Duodenal mucosa (tissue), 2 donors: Measurements from ENCODE around the gene NAALADL2.

Experiments
- H3K27ac ChIP-seq: one replicate; pipeline ENCODE4 v1.7.0; 2013; ENCODE audit warnings: low read depth, low read length
- H3K27me3 ChIP-seq, 2 donors: one replicate each; pipeline ENCODE4 v1.7.0; 2013; ENCODE audit warnings: low read length in 2 of 2, control low read depth in 1 of 2; ENCODE audit not compliant: insufficient read depth in 2 of 2, control insufficient read depth in 1 of 2
- H3K36me3 ChIP-seq, 2 donors: one replicate each; pipeline ENCODE4 v1.7.0; 2013; ENCODE audit warnings: low read length in 2 of 2, control low read depth in 1 of 2; ENCODE audit not compliant: insufficient read depth in 2 of 2, control insufficient read depth in 1 of 2
- H3K4me1 ChIP-seq, 2 donors: one replicate each; pipeline ENCODE4 v1.7.0; 2013; ENCODE audit warnings: low read length in 2 of 2, control low read depth in 1 of 2; ENCODE audit not compliant: insufficient read depth in 2 of 2, control insufficient read depth in 1 of 2
- H3K4me3 ChIP-seq, 2 donors: one replicate each; pipeline ENCODE4 v1.7.0; 2013; ENCODE audit warnings: low read length in 2 of 2, low read depth in 1 of 2
- H3K9ac ChIP-seq, 2 donors: one replicate each; pipeline ENCODE4 v1.7.0; 2013; ENCODE audit warnings: low read length in 2 of 2, low read depth in 1 of 2
- H3K9me3 ChIP-seq, 2 donors: one replicate each; pipeline ENCODE4 v1.7.0; 2013; ENCODE audit warnings: low read length in 2 of 2, control low read depth in 1 of 2; ENCODE audit not compliant: control insufficient read depth in 1 of 2

NAALADL2 gene

GRCh38 chr3:175585898-175586297 lies 726.8 kb downstream of the NAALADL2 start:
- no peaks in the 10 kb centered on the region for H3K36me3 ChIP-seq
- H3K4me1 ChIP-seq: no peaks in the 10 kb centered on the region
- no peaks in the 10 kb centered on the region for H3K9me3 ChIP-seq

DNA sequence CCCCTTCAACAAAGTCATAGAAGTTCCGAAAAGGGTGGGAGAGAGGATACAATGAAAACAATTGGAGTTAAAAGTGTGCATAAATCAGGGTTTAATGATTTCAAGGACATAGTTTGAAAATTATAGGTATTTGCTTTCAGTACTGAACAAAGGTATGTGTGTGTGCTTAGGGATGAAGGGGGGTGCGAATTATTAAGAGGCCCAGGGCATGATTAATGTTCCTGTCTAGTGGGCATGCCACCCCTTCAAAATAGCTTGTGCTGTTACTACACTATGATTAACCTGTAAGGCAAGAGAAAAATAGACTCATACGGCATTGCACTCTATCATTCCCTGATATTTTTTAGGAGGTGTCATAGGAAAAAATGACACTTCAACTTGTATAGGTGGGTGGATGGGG lies 731.6 kb downstream of the NAALADL2 start:
- no peaks in the 10 kb centered on the region for H3K27me3 ChIP-seq
- H3K36me3 ChIP-seq: no peaks in the 10 kb centered on the region
- H3K27ac ChIP-seq: no peak overlapping the region
- no peak overlapping the region for H3K4me3 ChIP-seq
- H3K4me1 ChIP-seq: no peaks in the 10 kb centered on the region
- H3K9ac ChIP-seq: no peak overlapping the region
- H3K9me3 ChIP-seq: no peaks in the 10 kb centered on the region

More at GRCh38 chr3:175585898-175586297, 726.8 kb downstream of the NAALADL2 start:
- H3K4me3 ChIP-seq: no peak overlapping the region
- no peaks in the 10 kb centered on the region for H3K27me3 ChIP-seq
- H3K9ac ChIP-seq: no peak overlapping the region
- H3K27ac ChIP-seq: no peak overlapping the region

DNA sequence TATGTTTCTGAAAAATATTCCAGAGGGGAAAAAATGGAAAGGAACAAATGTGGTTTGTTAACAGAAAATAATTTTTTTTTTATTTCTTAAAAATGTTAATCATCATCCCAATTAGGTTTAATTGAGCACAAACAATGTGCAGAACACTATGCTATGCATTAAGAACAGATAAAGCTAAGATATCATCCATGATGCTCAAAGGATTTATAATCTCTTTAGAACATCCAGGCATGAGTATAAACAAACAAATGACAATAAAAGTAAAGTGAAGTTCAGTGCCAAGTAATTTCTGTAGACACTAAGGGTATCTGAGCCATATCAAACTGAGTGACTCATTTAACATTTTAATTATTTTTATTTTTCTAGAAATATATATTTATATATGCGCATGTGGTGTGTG lies 732.2 kb downstream of the NAALADL2 start:
- Histone ChIP-seq H3K36me3 (no peaks in the 10 kb centered on the region), H3K4me3 (no peak overlapping the region), H3K27ac (no peak overlapping the region), H3K9me3 (no peaks in the 10 kb centered on the region), H3K4me1 (no peaks in the 10 kb centered on the region), H3K27me3 (no peaks in the 10 kb centered on the region), H3K9ac (no peak overlapping the region)

DNA sequence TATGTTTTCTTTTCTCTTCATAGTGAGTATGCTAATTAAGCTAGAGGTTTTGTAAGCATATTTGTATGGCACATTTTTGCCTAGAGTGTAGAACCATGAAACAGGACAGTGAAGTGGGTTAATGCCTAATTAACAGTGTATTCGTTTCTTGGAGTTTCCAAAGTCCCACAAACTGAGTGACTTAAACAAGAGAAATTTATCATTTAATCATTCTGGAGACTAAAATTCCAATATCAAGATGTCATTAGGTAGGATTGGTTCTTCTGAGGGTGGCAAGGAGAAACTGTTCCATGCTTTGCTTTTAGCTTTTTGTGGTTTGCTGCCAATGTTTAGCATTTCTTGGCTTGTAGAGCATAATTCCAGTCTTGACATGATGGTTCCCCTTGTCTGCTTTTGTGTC lies 734.2 kb downstream of the NAALADL2 start:
- H3K4me1 ChIP-seq: no peaks in the 10 kb centered on the region
- no peaks in the 10 kb centered on the region for H3K27me3 ChIP-seq
- no peak overlapping the region for H3K27ac ChIP-seq
- H3K36me3 ChIP-seq: no peaks in the 10 kb centered on the region
- H3K9me3 ChIP-seq: no peaks in the 10 kb centered on the region
- H3K4me3 ChIP-seq: no peak overlapping the region
- no peak overlapping the region for H3K9ac ChIP-seq

GRCh38 chr3:175598740-175599139 lies 739.6 kb downstream of the NAALADL2 start:
- no peaks in the 10 kb centered on the region for H3K27me3 ChIP-seq
- no peaks in the 10 kb centered on the region for H3K9me3 ChIP-seq
- no peak overlapping the region for H3K9ac ChIP-seq
- H3K4me3 ChIP-seq: no peak overlapping the region
- no peaks in the 10 kb centered on the region for H3K36me3 ChIP-seq
- H3K4me1 ChIP-seq: no peaks in the 10 kb centered on the region
- no peak overlapping the region for H3K27ac ChIP-seq

GRCh38 chr3:175601521-175601920 lies 742.4 kb downstream of the NAALADL2 start:
- Histone ChIP-seq H3K27me3 (no peaks in the 10 kb centered on the region), H3K4me1 (no peaks in the 10 kb centered on the region), H3K27ac (no peak overlapping the region), H3K9ac (no peak overlapping the region), H3K36me3 (no peaks in the 10 kb centered on the region), H3K9me3 (no peaks in the 10 kb centered on the region), H3K4me3 (no peak overlapping the region)

- Histone ChIP-seq H3K27me3 (no peaks in the 10 kb centered on the region), H3K9me3 (no peaks in the 10 kb centered on the region), H3K4me1 (no peaks in the 10 kb centered on the region), H3K27ac (no peak overlapping the region), H3K36me3 (no peaks in the 10 kb centered on the region), H3K4me3 (no peak overlapping the region), H3K9ac (no peak overlapping the region)
Observed at GRCh38 chr3:175605851-175606250, 746.7 kb downstream of the NAALADL2 start.

- no peak overlapping the region for H3K9ac ChIP-seq
- H3K9me3 ChIP-seq: no peaks in the 10 kb centered on the region
- no peaks in the 10 kb centered on the region for H3K27me3 ChIP-seq
- no peak overlapping the region for H3K27ac ChIP-seq
- no peaks in the 10 kb centered on the region for H3K36me3 ChIP-seq
- no peak overlapping the region for H3K4me3 ChIP-seq
- no peaks in the 10 kb centered on the region for H3K4me1 ChIP-seq
Observed at GRCh38 chr3:175606650-175607318, 747.6 kb downstream of the NAALADL2 start.

- H3K27ac ChIP-seq: no peak overlapping the region
- H3K9me3 ChIP-seq: no peaks in the 10 kb centered on the region
- no peaks in the 10 kb centered on the region for H3K27me3 ChIP-seq
- no peaks in the 10 kb centered on the region for H3K4me1 ChIP-seq
- H3K9ac ChIP-seq: no peak overlapping the region
- no peak overlapping the region for H3K4me3 ChIP-seq
- H3K36me3 ChIP-seq: no peaks in the 10 kb centered on the region
Observed at GRCh38 chr3:175608356-175608755, 749.2 kb downstream of the NAALADL2 start.

GRCh38 chr3:175608911-175609310 lies 749.8 kb downstream of the NAALADL2 start:
- Histone ChIP-seq H3K9ac (no peak overlapping the region), H3K9me3 (no peaks in the 10 kb centered on the region), H3K27me3 (no peaks in the 10 kb centered on the region), H3K36me3 (no peaks in the 10 kb centered on the region), H3K4me1 (no peaks in the 10 kb centered on the region), H3K27ac (no peak overlapping the region), H3K4me3 (no peak overlapping the region)
